ENCODE measurements around the gene PLA2G12B. TPM values are rescaled to one million over a fixed set of nuclear protein-coding genes. Genes with fewer than 3 reads are reported as not detected.

The PLA2G12B gene
- total RNA-seq, 2 experiments from 2014 or later = not detected

- CTCF ChIA-PET (ENCODE audit: unreplicated experiment) = no interaction called here
Measured at GRCh38 chr10:72979709-72980108, 25.1 kb upstream of the PLA2G12B start.

GRCh38 chr10:72976886-72977285 lies 22.3 kb upstream of the PLA2G12B start:
- ChIA-PET POLR2A (interaction anchor here (0.7 to 1.3 kb wide), 2 partner anchors 186 to 1620 kb away, joined by 3 read pairs; no protein-coding TSS in a partner anchor), CTCF (ENCODE audit: unreplicated experiment) (no interaction called here)
- TF ChIP-seq EZH2phosphoT487 (IDR thresholded peaks at IDR 0.05; ENCODE audit: borderline replicate concordance, low read depth, low read length) = no peak
- BruUV-seq (replicated peaks) = no TSS peak
- Histone ChIP-seq H3K4me2 (ENCODE audit: low read length) (no peak overlapping the region), H3K4me3 (ENCODE audit: low read depth, low read length, poor library complexity, severe bottlenecking) (no peak overlapping the region), H3K9me2 (ENCODE audit: insufficient read depth, low read length) (no peaks in the 10 kb centered on the region), H4K20me1 (ENCODE audit: insufficient read depth, low read length) (no peaks in the 10 kb centered on the region), H3K9me3 (ENCODE audit: low read length) (peaks cover 39% of the 10 kb centered on the region; the same call in 1 of the 2 replicates), H3K4me1 (ENCODE audit: insufficient read depth, low read length, poor library complexity, severe bottlenecking) (no peaks in the 10 kb centered on the region), H3K27ac (ENCODE audit: low read depth, low read length, poor library complexity, severe bottlenecking) (no peak overlapping the region), H3K36me3 (ENCODE audit: insufficient read depth, low read length) (no peaks in the 10 kb centered on the region), H3K79me2 (ENCODE audit: insufficient read depth, low read depth, low read length) (no peaks in the 10 kb centered on the region), H2AFZ (ENCODE audit: low read length) (no peak overlapping the region)
- intact Hi-C loops (cut with micrococcal nuclease; ENCODE audit: unreplicated experiment) = no loop called here
- DNase-seq (ENCODE audit: low spot score) = no peak

More at GRCh38 chr10:72979709-72980108, 25.1 kb upstream of the PLA2G12B start:
- H2AFZ ChIP-seq (ENCODE audit: low read length) = no peak overlapping the region
- no peak for DNase-seq (ENCODE audit: low spot score)
- no peak overlapping the region for H3K4me3 ChIP-seq (ENCODE audit: low read depth, low read length, poor library complexity, severe bottlenecking)
- H3K4me2 ChIP-seq (ENCODE audit: low read length) = no peak overlapping the region
- peaks cover 39% of the 10 kb centered on the region; the same call in 1 of the 2 replicates for H3K9me3 ChIP-seq (ENCODE audit: low read length)
- intact Hi-C loops (cut with micrococcal nuclease; ENCODE audit: unreplicated experiment) = no loop called here
- no peak overlapping the region for H3K27ac ChIP-seq (ENCODE audit: low read depth, low read length, poor library complexity, severe bottlenecking)
- H3K9me2 ChIP-seq (ENCODE audit: insufficient read depth, low read length) = no peaks in the 10 kb centered on the region
- no peaks in the 10 kb centered on the region for H3K4me1 ChIP-seq (ENCODE audit: insufficient read depth, low read length, poor library complexity, severe bottlenecking)
- H3K79me2 ChIP-seq (ENCODE audit: insufficient read depth, low read depth, low read length) = no peaks in the 10 kb centered on the region
- TF ChIP-seq CTCF (conservative IDR thresholded peaks at IDR 0.05; ENCODE audit: low read length) (no peak), EZH2phosphoT487 (IDR thresholded peaks at IDR 0.05; ENCODE audit: borderline replicate concordance, low read depth, low read length) (no peak)
- no TSS peak for BruUV-seq (replicated peaks)
- H4K20me1 ChIP-seq (ENCODE audit: insufficient read depth, low read length) = no peaks in the 10 kb centered on the region
- no peaks in the 10 kb centered on the region for H3K36me3 ChIP-seq (ENCODE audit: insufficient read depth, low read length)
- POLR2A ChIA-PET = interaction anchor here (0.7 kb wide), 1 partner anchor 406 kb away, joined by 3 read pairs; no protein-coding TSS in a partner anchor

- Histone ChIP-seq H3K9me2 (ENCODE audit: insufficient read depth, low read length) (no peaks in the 10 kb centered on the region), H2AFZ (ENCODE audit: low read length) (no peak overlapping the region), H3K4me1 (ENCODE audit: insufficient read depth, low read length, poor library complexity, severe bottlenecking) (no peaks in the 10 kb centered on the region), H4K20me1 (ENCODE audit: insufficient read depth, low read length) (no peaks in the 10 kb centered on the region), H3K9me3 (ENCODE audit: low read length) (no peaks in the 10 kb centered on the region), H3K4me3 (ENCODE audit: low read depth, low read length, poor library complexity, severe bottlenecking) (no peak overlapping the region), H3K79me2 (ENCODE audit: insufficient read depth, low read depth, low read length) (no peaks in the 10 kb centered on the region), H3K4me2 (ENCODE audit: low read length) (no peak overlapping the region), H3K36me3 (ENCODE audit: insufficient read depth, low read length) (no peaks in the 10 kb centered on the region), H3K27ac (ENCODE audit: low read depth, low read length, poor library complexity, severe bottlenecking) (no peak overlapping the region)
- intact Hi-C loops (cut with micrococcal nuclease; ENCODE audit: unreplicated experiment) = no loop called here
- ChIA-PET POLR2A (interaction anchor here (0.6 to 1.5 kb wide), 3 partner anchors 9 to 119 kb away, joined by 3 read pairs; no protein-coding TSS in a partner anchor), CTCF (ENCODE audit: unreplicated experiment) (no interaction called here)
- DNase-seq (ENCODE audit: low spot score) = no peak
- TF ChIP-seq EZH2phosphoT487 (IDR thresholded peaks at IDR 0.05; ENCODE audit: borderline replicate concordance, low read depth, low read length) (no peak), CTCF (conservative IDR thresholded peaks at IDR 0.05; ENCODE audit: low read length) (no peak)
- BruUV-seq (replicated peaks) = no TSS peak
Measured at GRCh38 chr10:72956001-72956400, 1.4 kb upstream of the PLA2G12B start.
